H1 (cell line): Measurements from ENCODE around the gene DDX55. TPM values are rescaled to one million over a fixed set of nuclear protein-coding genes. Genes with fewer than 3 reads are reported as not detected.

Experiments used
- CHD7 ChIP-seq: fragments of 300-600 bp; sonication (generic); IDR thresholded peaks from 2 replicates; pipeline ENCODE4 v1.7.1; 2012; ENCODE audit warnings: low read length, moderate library complexity, mild to moderate bottlenecking, inconsistent platforms; ENCODE audit not compliant: insufficient replicate concordance
- CTBP2 ChIP-seq: IDR thresholded peaks from 2 replicates; pipeline ENCODE4 v1.7.0; 2011; ENCODE audit warnings: borderline replicate concordance, mild to moderate bottlenecking, moderate library complexity, mixed read lengths, low read length; ENCODE audit not compliant: insufficient read depth, insufficient read length
- JUN ChIP-seq: IDR thresholded peaks from 2 replicates; pipeline ENCODE4 v1.6.1; 2011; ENCODE audit warnings: low read depth, mild to moderate bottlenecking, improper control_type of control experiment, low read length
- KDM1A ChIP-seq: fragments of 200-600, 300-600 bp; sonication (generic); IDR thresholded peaks from 2 replicates; pipeline ENCODE4 v1.7.1; 2016; ENCODE audit warnings: mild to moderate bottlenecking, low read length, borderline replicate concordance
- SIN3A ChIP-seq, 2 experiments: IDR thresholded peaks in 1 of 2; conservative IDR thresholded peaks in 1 of 2; 2 replicates each; pipeline ENCODE4 v1.6.1; 2011 to 2012; ENCODE audit warnings: low read length in 2 of 2, improper control_type of control experiment in 1 of 2, low read depth in 1 of 2, mild to moderate bottlenecking in 1 of 2
- SIX5 ChIP-seq: IDR thresholded peaks from 2 replicates; pipeline ENCODE4 v1.6.1; 2011; ENCODE audit warnings: mild to moderate bottlenecking, low read depth, low read length
- polyA plus RNA-seq, 7 experiments: library from polyadenylated mRNA; depleted of rRNA in 3 of 7; stranded (reverse) in 5 of 7; unstranded in 2 of 7; fragments of >200 nt in 5 of 7; fragments of 200-250 nt in 2 of 7; gene quantifications; 1 replicate in 5 of 7; 2 replicates in 1 of 7; 4 replicates in 1 of 7; pipeline versions ENCODE4 v1.2.1 to v1.2.3, GENCODE V29; 2011 to 2013; ENCODE audit warnings: missing spikeins in 2 of 7, mixed read lengths in 2 of 7
- total RNA-seq: library from RNA; stranded (reverse); fragmentation: NEBNext Ultra II Directional; extraction: Animal tissue kit (Norgen Biotek cat#: 25700); gene quantifications from 2 replicates; pipeline ENCODE4 v1.2.1, GENCODE V29; 2021

Gene DDX55
- total and polyA plus RNA-seq, 2 of the 8 experiments (the other 6 are each of a cell fraction or from before 2014, with no cell fraction given) = 25.8 to 37.7 TPM

GRCh38 chr12:123601602-123602489 is at the start of gene DDX55 (continued):
- no peak for TF ChIP-seq CHD7
- TF ChIP-seq KDM1A = no peak
- peak; percentile 28; the same call in 1 of the 2 replicates for TF ChIP-seq SIX5
- no peak for TF ChIP-seq JUN
- no peak for TF ChIP-seq CTBP2
- peak; percentile 83 to 94; a peak in 3 of 4 replicates for TF ChIP-seq SIN3A (conservative IDR thresholded peaks at IDR 0.05 in 1 of 2, IDR thresholded peaks at IDR 0.05 in 1 of 2; ENCODE audit: low read depth in 1 of 2, low read length in 2 of 2)
